Heart right ventricle (tissue), 16 donors: ENCODE measurements around the gene SKI. TPM values are rescaled to one million over a fixed set of nuclear protein-coding genes. Genes with fewer than 3 reads are reported as not detected.

Experiments
- ATAC-seq, 8 donors: fragments of 200-7000 bp; cut with Tn5 transposase; one replicate each; pipeline ENCODE4 v1.9.1; 2020; ENCODE audit warnings: mild to moderate bottlenecking in 8 of 8, moderate library complexity in 8 of 8, moderate number of reproducible peaks in 1 of 8
- DNase-seq, 2 donors: peaks; one replicate each; pipeline ENCODE4 v3.0.0-alpha.2; 2020
- H3K27ac ChIP-seq, 10 donors: fragments of 200-600 bp; sonication (generic) in 2 of 10; one replicate each; pipeline versions ENCODE4 v1.5.0 to v1.8.0; 2020 to 2022; ENCODE audit warnings: mild to moderate bottlenecking in 3 of 10
- H3K27me3 ChIP-seq, 7 donors: fragments of 200-600 bp; one replicate each; pipeline ENCODE4 v1.8.0; 2021 to 2022; ENCODE audit warnings: mild to moderate bottlenecking in 2 of 7
- H3K36me3 ChIP-seq, 9 donors: fragments of 200-600 bp; sonication (generic) in 1 of 9; one replicate each; pipeline versions ENCODE4 v1.5.0 to v1.8.0; 2020 to 2022; ENCODE audit warnings: mild to moderate bottlenecking in 2 of 9
- H3K4me1 ChIP-seq, 9 donors: fragments of 200-600 bp; sonication (generic) in 1 of 9; one replicate each; pipeline versions ENCODE4 v1.5.0 to v1.8.0; 2020 to 2022; ENCODE audit warnings: mild to moderate bottlenecking in 4 of 9
- H3K4me3 ChIP-seq, 10 donors: fragments of 200-600 bp; sonication (generic) in 2 of 10; one replicate each; pipeline versions ENCODE4 v1.5.0 to v1.8.0; 2020 to 2022; ENCODE audit warnings: mild to moderate bottlenecking in 7 of 10, moderate library complexity in 2 of 10
- H3K9me3 ChIP-seq, 11 donors: fragments of 200-600 bp in 10 of 11; sonication (generic) in 2 of 11; one replicate each; pipeline versions ENCODE4 v1.5.0 to v1.8.0; 2013 to 2022; ENCODE audit warnings: mild to moderate bottlenecking in 2 of 11, control low read depth in 1 of 11, moderate library complexity in 1 of 11
- WGBS, 2 donors: extraction: QIAGEN DNeasy Blood & Tissue Kit; methylation state at CpG; one replicate each; pipeline ENCODE4 v1.1.7; 2013; ENCODE audit warnings: inconsistent platforms in 1 of 2; 5-methylcytosine and 5-hydroxymethylcytosine counted together
- intact Hi-C, 10 donors: fragments of 100-400 bp; cut with DNase I; formaldehyde crosslinking; loops; one replicate each; pipeline versions ENCODE4 v1.11.1 to v1.14.2; 2022
- polyA plus RNA-seq, 2 donors: library from polyadenylated mRNA; stranded (reverse); fragments of 200-250 nt; gene quantifications; one replicate each; pipeline ENCODE4 v1.2.3, GENCODE V29; 2013
- total RNA-seq, 10 donors: library from RNA; stranded (reverse); fragmentation: NEBNext Ultra II Directional in 3 of 10; extraction: Animal tissue kit (Norgen Biotek cat#: 25700) in 3 of 10; gene quantifications; one replicate each; pipeline versions ENCODE4 v1.2.1 to v1.2.4, GENCODE V29; 2021 to 2023
- TF ChIP-seq, protein P1 (sequence below), 9 donors: fragments of 200-600 bp; sonication (generic) in 2 of 9; IDR thresholded peaks; one replicate each; pipeline versions ENCODE4 v1.5.0 to v1.8.0; 2021 to 2022; ENCODE audit warnings: antibody characterized with exemption in 9 of 9, mild to moderate bottlenecking in 5 of 9, moderate library complexity in 1 of 9
- donor health status: Arrhythmogenic right ventricular cardiomyopathy.
- donor health status: ischemic (EF 13 %, LVEDD 7.1; RV severe dilation, severe dysfunction).
- donor health status: healthy with polysubstance abuse.
- donor health status: DM: no; HTN: yes; CAD: no.
- donor health status: DM: no; HTN: no; CAD: no.
- donor health status: ischemic (EF 25% LVEDD 6.9; RV normal size, moderate dysfunction).
- donor health status: ischemic (EF 25% LVEDD 5.7; RV mildly dilated, moderate dysfunction).
- donor health status: healthy.
- donor health status: DM: yes; HTN: yes; CAD: no.
- donor health status: Ischemic cardiomyopathy.
- donor health status: ischemic (EF 35%, LVEDD 5.7; RV mildly dilated, moderate dysfunction).
- donor health status: nonischemic (EF 11% LVEDD 7.7; RV severe dilation, severe dysfunction).
- donor health status: DM: yes; HTN: yes; CAD: no.
- donor health status: PGD.
- donor health status: ischemic (EF 29% LVEDD 5.4; RV normal size, mild dysfunction).
- donor health status: nonischemic (EF 23%, LVEDD 6.1; RV moderate dilation, normal function).

SKI gene
- total and polyA plus RNA-seq, 12 donors: 13.8 to 50.9 (median 35.6) TPM

DNA sequence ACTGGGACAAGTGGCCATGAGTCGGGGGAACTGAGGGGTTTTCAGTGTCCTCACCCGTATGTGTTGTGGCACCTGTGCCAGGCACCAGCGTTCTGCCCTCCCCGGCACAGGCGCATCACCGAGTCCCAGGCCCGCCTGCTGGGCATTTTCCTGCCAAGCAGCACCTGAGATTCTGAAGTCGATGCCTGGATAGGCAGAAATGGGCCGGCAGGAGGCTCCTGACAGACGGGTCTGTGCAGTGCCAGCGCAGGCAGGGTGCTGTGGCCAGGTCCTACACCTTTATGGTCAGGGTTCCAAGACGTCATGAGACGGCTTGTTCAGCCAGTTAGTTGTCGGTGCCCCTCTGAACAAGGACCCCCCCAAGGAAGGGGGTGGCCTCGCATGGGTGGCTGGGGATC, 44.2 kb upstream of the SKI start:
- H3K4me3 ChIP-seq: no peak overlapping the region
- no peak overlapping the region for H3K27ac ChIP-seq
- peaks cover 0 to 20% (median 0%) of the 10 kb centered on the region in 9 donors for H3K36me3 ChIP-seq
- H3K4me1 ChIP-seq: peaks cover 0 to 2% (median 0%) of the 10 kb centered on the region in 9 donors
- ATAC-seq (no peak), DNase-seq (no peak)
- TF ChIP-seq, protein P1, sequence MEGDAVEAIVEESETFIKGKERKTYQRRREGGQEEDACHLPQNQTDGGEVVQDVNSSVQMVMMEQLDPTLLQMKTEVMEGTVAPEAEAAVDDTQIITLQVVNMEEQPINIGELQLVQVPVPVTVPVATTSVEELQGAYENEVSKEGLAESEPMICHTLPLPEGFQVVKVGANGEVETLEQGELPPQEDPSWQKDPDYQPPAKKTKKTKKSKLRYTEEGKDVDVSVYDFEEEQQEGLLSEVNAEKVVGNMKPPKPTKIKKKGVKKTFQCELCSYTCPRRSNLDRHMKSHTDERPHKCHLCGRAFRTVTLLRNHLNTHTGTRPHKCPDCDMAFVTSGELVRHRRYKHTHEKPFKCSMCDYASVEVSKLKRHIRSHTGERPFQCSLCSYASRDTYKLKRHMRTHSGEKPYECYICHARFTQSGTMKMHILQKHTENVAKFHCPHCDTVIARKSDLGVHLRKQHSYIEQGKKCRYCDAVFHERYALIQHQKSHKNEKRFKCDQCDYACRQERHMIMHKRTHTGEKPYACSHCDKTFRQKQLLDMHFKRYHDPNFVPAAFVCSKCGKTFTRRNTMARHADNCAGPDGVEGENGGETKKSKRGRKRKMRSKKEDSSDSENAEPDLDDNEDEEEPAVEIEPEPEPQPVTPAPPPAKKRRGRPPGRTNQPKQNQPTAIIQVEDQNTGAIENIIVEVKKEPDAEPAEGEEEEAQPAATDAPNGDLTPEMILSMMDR (IDR thresholded peaks at IDR 0.05): no peak
- no peaks in the 10 kb centered on the region for H3K27me3 ChIP-seq
- no peaks in the 10 kb centered on the region for H3K9me3 ChIP-seq
- intact Hi-C loops: loop anchor here in 1 of 10 donors (10.0 kb wide), 1 partner anchor 49 kb away; no protein-coding TSS in a partner anchor
- 88 to 96% methylated on average over 15 of the region's 15 CpGs for WGBS, 2 donors

DNA sequence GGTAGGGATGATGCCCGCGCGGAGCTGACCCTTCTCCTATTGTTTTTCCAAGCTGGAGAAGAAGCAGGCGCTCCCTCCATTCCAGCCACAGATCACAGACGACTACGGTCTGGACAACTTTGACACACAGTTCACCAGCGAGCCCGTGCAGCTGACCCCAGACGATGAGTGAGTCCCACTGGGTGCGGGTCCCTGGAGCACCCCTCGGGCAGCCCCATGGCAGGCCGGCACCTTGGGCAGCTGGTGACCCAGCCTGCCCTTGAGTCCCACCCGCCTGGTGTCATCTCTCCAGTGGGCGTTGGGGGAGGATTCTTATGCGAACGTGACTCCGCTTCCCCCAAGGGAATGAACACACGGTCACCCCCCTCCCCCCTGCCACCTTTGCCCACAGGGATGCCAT, 43.6 kb upstream of the SKI start:
- DNase-seq: no peak
- no peak for ATAC-seq
- 91 to 92% methylated on average over 18 of the region's 18 CpGs for WGBS, 2 donors
- Histone ChIP-seq H3K4me3 (no peak overlapping the region), H3K27ac (no peak overlapping the region), H3K4me1 (peaks cover 0 to 6% (median 0%) of the 10 kb centered on the region in 9 donors), H3K36me3 (peaks cover 0 to 20% (median 0%) of the 10 kb centered on the region in 9 donors), H3K9me3 (no peaks in the 10 kb centered on the region), H3K27me3 (no peaks in the 10 kb centered on the region)
- TF ChIP-seq, protein P1 (IDR thresholded peaks at IDR 0.05): no peak
- intact Hi-C loops: loop anchor here in 1 of 10 donors (10.0 kb wide), 1 partner anchor 50 kb away; no protein-coding TSS in a partner anchor

DNA sequence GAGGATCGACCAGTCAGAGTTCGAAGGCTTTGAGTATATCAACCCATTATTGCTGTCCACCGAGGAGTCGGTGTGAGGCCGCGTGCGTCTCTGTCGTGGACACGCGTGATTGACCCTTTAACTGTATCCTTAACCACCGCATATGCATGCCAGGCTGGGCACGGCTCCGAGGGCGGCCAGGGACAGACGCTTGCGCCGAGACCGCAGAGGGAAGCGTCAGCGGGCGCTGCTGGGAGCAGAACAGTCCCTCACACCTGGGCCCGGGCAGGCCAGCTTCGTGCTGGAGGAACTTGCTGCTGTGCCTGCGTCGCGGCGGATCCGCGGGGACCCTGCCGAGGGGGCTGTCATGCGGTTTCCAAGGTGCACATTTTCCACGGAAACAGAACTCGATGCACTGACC, 43.2 kb upstream of the SKI start:
- H3K27me3 ChIP-seq: no peaks in the 10 kb centered on the region
- H3K27ac ChIP-seq: no peak overlapping the region
- no peak overlapping the region for H3K4me3 ChIP-seq
- no peaks in the 10 kb centered on the region for H3K9me3 ChIP-seq
- intact Hi-C loops: loop anchor here in 1 of 10 donors (10.0 kb wide), 1 partner anchor 50 kb away; no protein-coding TSS in a partner anchor
- peaks cover 0 to 9% (median 2%) of the 10 kb centered on the region in 9 donors for H3K4me1 ChIP-seq
- ATAC-seq (no peak), DNase-seq (no peak)
- TF ChIP-seq, protein P1 (IDR thresholded peaks at IDR 0.05): no peak
- H3K36me3 ChIP-seq: peaks cover 0 to 20% (median 0%) of the 10 kb centered on the region in 9 donors
- 94% methylated on average over 33 of the region's 33 CpGs for WGBS, 2 donors

DNA sequence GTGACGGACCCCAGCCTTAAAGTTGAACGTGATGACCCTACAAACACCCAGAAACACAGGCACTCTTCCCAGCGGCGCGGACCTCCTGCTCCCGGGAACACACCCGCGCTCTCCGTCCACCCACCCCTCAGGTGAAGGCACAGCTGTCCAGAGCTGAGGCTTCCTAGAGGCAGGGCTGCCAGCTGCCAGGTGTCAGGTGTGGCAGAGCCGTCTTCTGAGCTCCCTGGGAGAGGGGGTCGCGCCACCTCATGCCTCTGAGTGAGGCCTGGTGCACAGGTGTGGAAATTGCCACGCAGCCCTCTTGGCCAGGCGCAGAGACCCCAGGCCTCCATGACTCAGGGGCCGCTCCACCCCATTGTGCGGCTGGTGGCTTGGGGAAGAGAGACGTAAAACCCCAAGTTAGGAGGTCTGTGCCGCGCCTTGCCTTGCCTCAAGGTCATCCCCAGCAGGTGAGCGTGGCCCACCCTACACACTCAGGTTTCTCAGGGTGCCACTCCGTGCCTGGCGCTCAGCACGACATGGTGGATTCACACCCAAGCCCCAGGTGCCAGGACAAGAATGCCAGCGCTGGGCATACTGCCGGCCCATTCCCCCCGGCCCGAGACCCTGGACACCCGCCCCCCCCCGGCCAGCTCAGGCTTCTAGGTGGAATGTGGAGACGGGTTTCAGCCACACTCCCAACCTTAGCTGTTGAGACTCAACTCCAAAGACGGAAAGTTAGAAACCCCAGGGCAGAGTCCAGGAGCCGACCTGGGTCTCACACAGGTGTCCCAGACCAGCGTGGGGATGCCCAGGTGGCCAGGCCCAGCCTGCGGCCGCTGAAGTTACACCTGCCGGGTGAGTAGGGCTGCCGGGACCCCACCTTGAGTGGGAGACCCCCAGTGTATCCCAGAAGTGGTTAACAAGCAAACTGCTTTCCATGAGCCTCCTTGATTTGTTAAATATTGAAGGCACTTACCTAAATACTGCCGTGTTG, 42.0 kb upstream of the SKI start:
- no peak for DNase-seq
- no peaks in the 10 kb centered on the region for H3K9me3 ChIP-seq
- H3K4me3 ChIP-seq: no peak overlapping the region
- WGBS, 2 donors: 94% methylated on average over 38 of the region's 38 CpGs
- peaks cover 0 to 20% (median 0%) of the 10 kb centered on the region in 9 donors for H3K36me3 ChIP-seq
- TF ChIP-seq, protein P1 (IDR thresholded peaks at IDR 0.05): no peak
- H3K4me1 ChIP-seq: peaks cover 7 to 22% (median 15%) of the 10 kb centered on the region in 9 donors
- H3K27ac ChIP-seq: no peak overlapping the region
- H3K27me3 ChIP-seq: no peaks in the 10 kb centered on the region
- ATAC-seq: no peak
- intact Hi-C loops: loop anchor here in 1 of 10 donors (10.0 kb wide), 1 partner anchor 51 kb away; no protein-coding TSS in a partner anchor
